NCI-H1417 treated with DMSO at 0.1 percent for 48 hours (cell line): ENCODE results near the gene BASP1.
"Not testable (repeated sequence)": the region's sequence is repeated elsewhere in the genome, so short reads cannot be mapped to it uniquely, and the experiment has no call there.

Source experiments
- DNase-seq: peaks from one replicate; lab custom pipeline; 2025; lab: John Stamatoyannopoulos, UW

BASP1 gene

GRCh38 chr5:17289681-17290539, 72.5 kb downstream of the BASP1 start:
- DNase-seq: no peak

- DNase-seq: no peak
These were observed 73.1 kb downstream of the BASP1 start for GRCh38 chr5:17290540-17290974.

GRCh38 chr5:17292434-17293015, 75.1 kb downstream of the BASP1 start:
- no peak for DNase-seq

- DNase-seq: no peak
These were observed 77.3 kb downstream of the BASP1 start for GRCh38 chr5:17294639-17295311.

GRCh38 chr5:17295671-17296070, 78.2 kb downstream of the BASP1 start:
- DNase-seq: no peak

GRCh38 chr5:17302106-17302505, 84.7 kb downstream of the BASP1 start:
- no peak for DNase-seq

- DNase-seq: no peak
These were observed 85.2 kb downstream of the BASP1 start for GRCh38 chr5:17302604-17303003.

GRCh38 chr5:17304282-17304681, 86.9 kb downstream of the BASP1 start:
- no peak for DNase-seq

- no peak for DNase-seq
These were observed 87.6 kb downstream of the BASP1 start for GRCh38 chr5:17305017-17305416.

- DNase-seq: no peak
These were observed 88.7 kb downstream of the BASP1 start for GRCh38 chr5:17305964-17306725.

- DNase-seq: no peak
These were observed 89.3 kb downstream of the BASP1 start for GRCh38 chr5:17306726-17307091.

- not testable (repeated sequence) for DNase-seq
These were observed 90.0 kb downstream of the BASP1 start for GRCh38 chr5:17307440-17307839.

- DNase-seq: no peak
These were observed 91.1 kb downstream of the BASP1 start for GRCh38 chr5:17308326-17309065.

GRCh38 chr5:17309462-17309861, 92.0 kb downstream of the BASP1 start:
- DNase-seq: no peak

GRCh38 chr5:17310502-17310901, 93.1 kb downstream of the BASP1 start:
- not testable (repeated sequence) for DNase-seq

GRCh38 chr5:17311811-17312210, 94.4 kb downstream of the BASP1 start:
- DNase-seq: not testable (repeated sequence)

- no peak for DNase-seq
These were observed 94.9 kb downstream of the BASP1 start for GRCh38 chr5:17312358-17312757.

GRCh38 chr5:17314907-17315471, 97.6 kb downstream of the BASP1 start:
- DNase-seq: no peak

GRCh38 chr5:17315710-17316221, 98.3 kb downstream of the BASP1 start:
- DNase-seq: no peak

GRCh38 chr5:17316970-17317459, 99.6 kb downstream of the BASP1 start:
- DNase-seq: no peak

GRCh38 chr5:17317473-17317872, 100.0 kb downstream of the BASP1 start:
- DNase-seq: no peak
